Measurements from ENCODE around the gene EOGT. TPM values are rescaled to one million over a fixed set of nuclear protein-coding genes. Genes with fewer than 3 reads are reported as not detected.

Gene EOGT
- total RNA-seq, 2 donors from 2014 or later = 12.0 to 31.8 TPM

DNA sequence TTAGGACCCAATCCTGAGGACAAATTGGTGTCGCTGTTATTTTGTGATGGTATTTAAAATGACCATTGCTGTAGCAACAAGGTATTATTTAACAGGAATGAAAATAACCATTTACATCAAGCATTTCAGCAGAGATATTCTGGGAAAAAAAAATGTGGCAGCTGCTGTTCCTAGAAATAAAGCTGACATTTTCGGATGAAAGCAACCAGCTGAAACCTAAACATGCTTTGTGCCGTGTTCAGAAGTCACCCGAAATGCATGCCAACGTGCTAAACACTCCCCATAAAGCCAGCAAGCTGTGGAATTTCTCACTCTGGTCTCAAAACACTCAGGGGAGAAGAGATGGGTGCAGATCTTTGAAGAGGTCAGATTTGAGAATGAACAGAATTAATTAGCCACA lies 49.6 kb downstream of the EOGT start:
- DNase-seq (ENCODE audit: low spot score) = no peak
- H3K36me3 Mint-ChIP-seq = no peaks in the 10 kb centered on the region
- ATAC-seq = no peak
- peaks cover 29 to 32% of the 10 kb centered on the region in 2 donors for H3K27me3 Mint-ChIP-seq
- H3K27ac Mint-ChIP-seq = no peak overlapping the region
- no peaks in the 10 kb centered on the region for H3K9me3 Mint-ChIP-seq
- no peaks in the 10 kb centered on the region for H3K4me1 Mint-ChIP-seq (ENCODE audit: low read depth in 2 of 2)
- H3K4me3 Mint-ChIP-seq = no peak overlapping the region

DNA sequence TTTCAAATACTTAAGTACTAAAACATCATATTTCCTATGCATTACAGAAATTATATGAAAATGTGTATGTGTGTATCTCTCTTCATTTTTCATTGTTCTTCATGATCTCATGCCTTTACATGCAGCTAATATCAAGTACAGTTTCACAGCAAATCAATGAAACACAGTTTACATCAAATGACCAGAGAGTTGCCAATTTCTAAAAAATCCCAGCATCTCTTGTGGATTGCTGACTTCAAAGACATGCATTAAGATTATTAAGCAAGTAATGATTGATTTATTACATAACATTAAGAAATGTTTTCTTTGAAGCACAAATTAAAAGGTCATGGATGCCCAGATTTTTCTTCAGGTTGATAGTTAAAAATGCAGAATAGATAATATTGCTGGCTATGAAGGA lies 50.1 kb downstream of the EOGT start:
- Mint-ChIP-seq H3K36me3 (no peaks in the 10 kb centered on the region), H3K27me3 (peaks cover 26 to 37% of the 10 kb centered on the region in 2 donors), H3K4me1 (ENCODE audit: low read depth in 2 of 2) (no peaks in the 10 kb centered on the region), H3K27ac (no peak overlapping the region), H3K4me3 (no peak overlapping the region), H3K9me3 (no peaks in the 10 kb centered on the region)
- DNase-seq (ENCODE audit: low spot score) = no peak
- no peak for ATAC-seq

DNA sequence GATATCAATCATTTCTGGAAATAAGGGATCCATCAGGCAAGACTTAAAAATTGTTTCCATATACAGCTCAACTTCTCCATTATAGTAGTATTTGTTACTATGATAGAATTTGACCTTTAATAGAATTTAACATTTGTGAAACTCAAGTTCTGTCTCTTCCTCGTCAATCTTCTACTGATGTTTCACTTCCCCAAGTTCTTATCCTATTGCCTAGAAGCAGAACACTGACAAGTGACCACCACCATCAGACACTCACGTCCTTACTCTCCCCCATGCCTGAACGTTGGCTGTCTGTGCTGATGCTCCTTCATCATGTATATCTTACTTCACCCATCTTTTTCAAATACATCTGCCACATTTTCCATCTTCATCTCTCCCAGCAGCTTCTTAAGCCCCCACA lies 54.6 kb downstream of the EOGT start:
- Mint-ChIP-seq H3K9me3 (no peaks in the 10 kb centered on the region), H3K27me3 (peaks cover 28 to 59% of the 10 kb centered on the region in 2 donors), H3K4me1 (ENCODE audit: low read depth in 2 of 2) (no peaks in the 10 kb centered on the region), H3K36me3 (no peaks in the 10 kb centered on the region), H3K4me3 (no peak overlapping the region), H3K27ac (no peak overlapping the region)
- no peak for ATAC-seq
- DNase-seq (ENCODE audit: low spot score) = no peak

GRCh38 chr3:68957895-68958294 lies 55.6 kb downstream of the EOGT start:
- Mint-ChIP-seq H3K9me3 (no peaks in the 10 kb centered on the region), H3K36me3 (no peaks in the 10 kb centered on the region), H3K4me1 (ENCODE audit: low read depth in 2 of 2) (no peaks in the 10 kb centered on the region), H3K4me3 (no peak overlapping the region), H3K27me3 (peaks cover 30 to 67% of the 10 kb centered on the region in 2 donors), H3K27ac (no peak overlapping the region)
- no peak for ATAC-seq
- DNase-seq (ENCODE audit: low spot score) = no peak

GRCh38 chr3:68953816-68954444 lies 59.6 kb downstream of the EOGT start:
- DNase-seq (ENCODE audit: low spot score) (no peak), ATAC-seq (no peak)
- no peaks in the 10 kb centered on the region for H3K4me1 Mint-ChIP-seq (ENCODE audit: low read depth in 2 of 2)
- peaks cover 19 to 44% of the 10 kb centered on the region in 2 donors for H3K27me3 Mint-ChIP-seq
- no peaks in the 10 kb centered on the region for H3K9me3 Mint-ChIP-seq
- H3K4me3 Mint-ChIP-seq = no peak overlapping the region
- H3K36me3 Mint-ChIP-seq = no peaks in the 10 kb centered on the region
- H3K27ac Mint-ChIP-seq = no peak overlapping the region

GRCh38 chr3:68945225-68945624 lies 68.3 kb downstream of the EOGT start:
- Mint-ChIP-seq H3K27ac (no peak overlapping the region), H3K9me3 (no peaks in the 10 kb centered on the region), H3K27me3 (peaks cover 15 to 34% of the 10 kb centered on the region in 2 donors), H3K4me1 (ENCODE audit: low read depth in 2 of 2) (no peaks in the 10 kb centered on the region), H3K4me3 (no peak overlapping the region), H3K36me3 (no peaks in the 10 kb centered on the region)
- ATAC-seq = no peak
- no peak for DNase-seq (ENCODE audit: low spot score)

- ATAC-seq (no peak), DNase-seq (ENCODE audit: low spot score) (no peak)
- no peaks in the 10 kb centered on the region for H3K36me3 Mint-ChIP-seq
- no peaks in the 10 kb centered on the region for H3K4me1 Mint-ChIP-seq (ENCODE audit: low read depth in 2 of 2)
- peaks cover 17 to 34% of the 10 kb centered on the region in 2 donors for H3K27me3 Mint-ChIP-seq
- no peak overlapping the region for H3K27ac Mint-ChIP-seq
- no peaks in the 10 kb centered on the region for H3K9me3 Mint-ChIP-seq
- no peak overlapping the region for H3K4me3 Mint-ChIP-seq
Observed at GRCh38 chr3:68943753-68944500, 69.6 kb downstream of the EOGT start.

GRCh38 chr3:68941055-68941454 lies 72.4 kb downstream of the EOGT start:
- no peak overlapping the region for H3K27ac Mint-ChIP-seq
- H3K27me3 Mint-ChIP-seq = peaks cover 17 to 49% of the 10 kb centered on the region in 2 donors
- H3K4me1 Mint-ChIP-seq (ENCODE audit: low read depth in 2 of 2) = no peaks in the 10 kb centered on the region
- ATAC-seq = no peak
- DNase-seq (ENCODE audit: low spot score) = no peak
- H3K36me3 Mint-ChIP-seq = no peaks in the 10 kb centered on the region
- H3K9me3 Mint-ChIP-seq = no peaks in the 10 kb centered on the region
- no peak overlapping the region for H3K4me3 Mint-ChIP-seq

- H3K9me3 Mint-ChIP-seq = no peaks in the 10 kb centered on the region
- H3K4me3 Mint-ChIP-seq = no peak overlapping the region
- peaks cover 34 to 56% of the 10 kb centered on the region in 2 donors for H3K27me3 Mint-ChIP-seq
- H3K36me3 Mint-ChIP-seq = no peaks in the 10 kb centered on the region
- no peaks in the 10 kb centered on the region for H3K4me1 Mint-ChIP-seq (ENCODE audit: low read depth in 2 of 2)
- no peak for ATAC-seq
- no peak for DNase-seq (ENCODE audit: low spot score)
- H3K27ac Mint-ChIP-seq = no peak overlapping the region
Observed at GRCh38 chr3:68936856-68937255, 76.6 kb downstream of the EOGT start.

DNA sequence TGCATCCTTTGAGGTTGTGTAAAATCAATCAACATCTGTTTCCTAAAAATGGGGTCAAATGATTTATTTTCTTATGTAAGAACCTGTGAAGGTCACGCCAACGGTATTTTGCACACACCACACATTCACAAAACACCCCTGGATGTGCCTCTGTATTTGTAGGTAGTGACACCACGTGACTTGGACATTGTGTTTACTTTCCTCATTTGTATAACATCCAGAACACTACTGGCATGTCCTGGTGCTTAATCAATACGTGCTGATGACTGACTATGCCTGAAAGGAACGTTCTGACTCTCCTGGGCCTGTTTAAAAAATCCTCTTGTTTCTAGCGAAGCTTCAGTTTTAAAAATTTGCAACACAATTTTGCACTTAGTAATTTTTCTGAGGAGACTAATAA lies 77.7 kb downstream of the EOGT start:
- no peak for ATAC-seq
- Mint-ChIP-seq H3K4me3 (no peak overlapping the region), H3K4me1 (ENCODE audit: low read depth in 2 of 2) (peaks cover 3% of the 10 kb centered on the region in 2 donors), H3K27me3 (peaks cover 36 to 55% of the 10 kb centered on the region in 2 donors), H3K9me3 (no peaks in the 10 kb centered on the region), H3K36me3 (no peaks in the 10 kb centered on the region), H3K27ac (no peak overlapping the region)
- DNase-seq (ENCODE audit: low spot score) = no peak

GRCh38 chr3:68931406-68932149 lies 81.9 kb downstream of the EOGT start:
- no peak for DNase-seq (ENCODE audit: low spot score)
- Mint-ChIP-seq H3K27ac (no peak overlapping the region), H3K4me3 (no peak overlapping the region), H3K27me3 (peaks cover 42 to 64% of the 10 kb centered on the region in 2 donors), H3K9me3 (no peaks in the 10 kb centered on the region), H3K36me3 (no peaks in the 10 kb centered on the region), H3K4me1 (ENCODE audit: low read depth in 2 of 2) (peaks cover 3 to 4% of the 10 kb centered on the region in 2 donors)
- ATAC-seq = no peak

Data from natural killer cell treated with Interleukin-12 subunit alpha and Interleukin-12 subunit beta and Interleukin-15 and Interleukin-18, amount 100 ng/mL, for 72 hours (primary cell).